T-helper 2 cell (primary cell): ENCODE measurements around the gene CDC16.
"Not testable (repeated sequence)": the region's sequence is repeated elsewhere in the genome, so short reads cannot be mapped to it uniquely, and the experiment has no call there.

Experiments
- DNase-seq, 5 experiments: peaks; one replicate each; pipeline versions ENCODE4 v3.0.0 to v3.0.0-alpha.2; 2012 to 2022

The CDC16 gene

DNA sequence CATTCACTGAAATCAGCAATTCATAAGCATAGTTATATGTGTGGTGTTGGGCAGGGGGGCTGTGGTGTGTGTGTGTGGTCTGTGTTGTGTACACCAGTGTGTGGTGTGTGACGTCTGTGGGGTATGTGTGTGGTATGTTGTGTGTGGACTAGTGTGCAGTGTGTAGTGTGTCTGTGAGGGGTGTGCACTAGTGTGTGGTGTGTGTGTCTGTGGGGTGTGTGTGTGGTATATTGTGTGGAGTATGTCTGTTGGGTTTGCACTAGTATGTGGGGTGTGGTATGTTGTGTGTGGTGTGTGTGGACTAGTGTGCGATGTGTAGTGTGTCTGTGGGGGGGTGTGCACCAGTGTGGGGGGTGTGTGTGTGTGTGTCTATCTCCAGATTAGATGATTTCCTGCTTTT is 7.2 kb upstream of the CDC16 start:
- peak in 1 of 5 experiments; percentile 26 for DNase-seq

- no peak for DNase-seq
Measured at GRCh38 chr13:114228176-114228575, 6.5 kb upstream of the CDC16 start.

- DNase-seq, result no peak
Measured at GRCh38 chr13:114229506-114229905, 5.2 kb upstream of the CDC16 start.

- DNase-seq, result no peak
Measured at GRCh38 chr13:114230117-114230516, 4.6 kb upstream of the CDC16 start.

GRCh38 chr13:114230575-114230974 is 4.1 kb upstream of the CDC16 start:
- no peak for DNase-seq

DNA sequence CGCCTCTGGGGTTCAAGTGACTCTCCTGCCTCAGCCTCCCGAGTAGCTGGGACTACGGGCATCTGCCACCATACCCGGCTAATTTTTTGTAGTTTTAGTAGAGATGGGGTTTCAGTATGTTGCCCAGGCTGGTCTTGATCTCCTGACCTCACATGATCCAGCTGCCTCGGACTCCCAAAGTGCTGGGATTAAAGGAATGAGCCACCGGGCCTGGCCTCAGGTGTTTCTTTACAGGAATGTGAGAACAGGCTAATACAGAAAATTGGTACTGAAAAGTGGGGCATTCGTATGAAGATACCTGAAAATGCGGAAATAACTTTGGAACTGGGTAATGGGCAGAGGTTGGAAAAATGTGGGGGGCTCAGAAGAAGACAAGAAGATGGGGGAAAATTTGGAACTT is 2.8 kb upstream of the CDC16 start:
- no peak for DNase-seq

DNA sequence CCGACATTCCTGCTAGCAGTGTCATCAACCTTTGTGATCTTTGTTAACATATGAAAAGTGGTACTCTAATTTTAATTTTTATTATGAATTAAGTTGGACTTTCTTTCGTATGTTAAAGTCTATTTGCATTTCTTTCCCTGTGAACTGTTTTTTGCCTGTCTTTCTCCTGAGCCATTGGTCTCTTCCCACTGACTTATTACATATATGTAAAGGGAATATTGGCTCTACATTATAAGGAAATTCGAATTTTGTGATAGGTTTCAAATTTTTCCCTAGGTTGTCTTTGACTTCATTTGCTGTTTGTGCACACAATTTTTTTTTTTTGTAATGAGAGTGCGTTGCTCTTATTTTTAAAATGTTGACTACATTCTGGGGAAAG is 442 bp upstream of the CDC16 start:
- no peak for DNase-seq

DNA sequence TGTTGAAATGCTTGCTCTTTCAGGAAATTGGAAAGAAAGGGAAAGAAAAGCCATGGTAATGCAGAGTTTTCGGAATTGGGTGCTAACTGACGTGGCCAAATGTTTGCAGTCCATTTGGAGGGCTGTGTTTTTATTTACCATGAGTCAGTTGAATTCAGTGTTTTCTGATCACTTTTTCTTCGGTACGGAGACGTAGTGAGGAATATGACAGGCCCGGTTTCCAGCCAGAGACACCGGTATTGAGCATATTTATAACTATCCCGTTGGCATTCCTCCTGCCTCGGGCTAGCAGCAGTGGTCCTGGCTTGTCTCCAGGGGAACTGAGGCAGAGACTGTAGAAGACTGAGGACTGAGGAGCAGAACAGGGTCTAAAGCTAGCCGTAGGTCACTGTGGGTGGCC is 1.0 kb downstream of the CDC16 start:
- DNase-seq, result no peak

GRCh38 chr13:114236227-114236626 is 1.5 kb downstream of the CDC16 start:
- DNase-seq, result no peak

DNA sequence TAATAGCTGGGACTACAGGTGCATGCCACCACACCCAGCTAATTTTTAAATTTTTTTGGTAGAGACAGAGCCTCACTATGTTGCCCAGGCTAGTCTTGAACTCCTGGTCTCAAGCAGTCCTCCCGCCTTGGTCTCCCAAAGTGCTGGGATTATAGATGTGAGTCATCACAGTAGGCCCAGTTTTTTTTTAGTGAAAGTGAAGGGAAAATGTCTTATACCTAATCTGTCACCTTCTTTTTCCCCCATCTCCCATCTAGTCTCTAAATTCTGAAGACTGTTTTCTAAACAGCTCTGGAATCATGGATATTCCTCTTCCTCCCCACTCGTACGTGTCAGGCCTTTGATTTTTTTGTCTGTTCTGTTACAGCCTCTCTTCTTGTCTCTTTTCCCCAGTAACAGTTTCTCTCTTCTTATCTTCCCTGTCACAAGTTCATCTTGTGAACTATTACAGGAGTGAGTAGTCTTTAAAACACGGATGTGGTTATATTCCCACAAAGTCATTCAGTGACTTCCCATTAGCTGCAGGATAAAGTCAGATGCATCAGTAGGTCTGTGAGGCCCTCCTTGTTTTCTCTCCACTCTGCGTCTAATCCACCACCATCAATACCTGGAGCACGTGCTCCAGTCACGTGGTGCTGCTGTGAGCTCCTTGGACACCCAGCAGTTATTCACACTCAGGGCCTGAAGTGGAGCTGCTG is 2.9 kb downstream of the CDC16 start:
- DNase-seq, result no peak

DNA sequence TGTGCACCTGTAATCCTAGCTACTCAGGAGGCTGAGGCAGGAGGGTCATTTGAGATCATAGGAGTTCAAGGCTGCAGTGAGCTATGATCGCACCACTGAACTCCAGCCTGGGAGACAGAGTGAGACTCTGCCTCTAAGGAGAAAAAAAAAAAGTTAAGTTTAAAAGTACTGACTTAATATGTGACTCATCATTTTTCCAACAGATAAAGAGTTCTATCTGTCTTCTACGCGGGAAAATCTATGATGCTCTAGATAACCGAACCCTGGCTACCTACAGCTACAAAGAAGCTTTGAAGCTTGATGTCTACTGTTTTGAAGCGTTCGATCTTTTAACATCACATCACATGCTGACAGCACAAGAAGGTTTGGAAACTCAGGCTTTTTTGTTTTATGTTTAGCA is 7.2 kb downstream of the CDC16 start:
- DNase-seq, result no peak

DNA sequence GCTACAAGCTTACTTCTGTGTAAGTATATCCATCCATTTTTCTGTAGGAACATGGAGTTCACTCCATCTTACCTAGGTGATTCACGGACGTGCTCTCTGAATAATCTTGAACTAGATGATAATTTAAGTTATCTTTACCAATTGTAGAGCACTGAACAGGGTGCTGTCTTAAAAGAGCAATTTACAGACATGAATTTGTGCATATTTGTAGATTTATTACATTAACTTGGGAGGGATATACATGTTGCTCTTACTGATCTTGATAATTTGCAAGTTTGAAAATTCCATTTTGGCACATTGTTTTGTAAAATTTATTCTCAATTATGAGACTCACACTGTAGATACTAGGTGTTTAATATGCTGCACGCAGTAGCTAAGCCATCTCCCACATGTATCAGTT is 9.3 kb downstream of the CDC16 start:
- DNase-seq, result no peak

- DNase-seq, result peak in 1 of 5 experiments; percentile 27
Measured at GRCh38 chr13:114244637-114245036, 9.9 kb downstream of the CDC16 start.

DNA sequence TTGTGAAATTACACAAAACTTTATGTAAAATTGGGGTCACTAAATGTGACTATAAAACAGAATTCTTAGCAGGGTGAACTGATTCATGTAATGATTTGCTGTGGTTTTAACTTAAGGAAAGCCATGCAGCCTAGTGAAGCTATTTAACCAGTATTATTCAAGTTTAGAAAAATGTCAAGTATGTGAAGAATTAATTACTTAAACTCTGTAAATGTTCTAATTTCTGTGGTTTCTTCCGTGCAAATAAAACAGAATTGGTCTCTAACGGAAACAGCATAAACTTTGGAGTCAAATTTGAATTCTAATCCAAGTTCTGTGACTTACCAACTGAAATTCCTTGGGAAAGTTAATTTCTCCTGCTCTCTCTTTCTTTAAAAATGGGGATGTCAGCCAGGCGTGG is 13.3 kb downstream of the CDC16 start:
- DNase-seq, result no peak

DNA sequence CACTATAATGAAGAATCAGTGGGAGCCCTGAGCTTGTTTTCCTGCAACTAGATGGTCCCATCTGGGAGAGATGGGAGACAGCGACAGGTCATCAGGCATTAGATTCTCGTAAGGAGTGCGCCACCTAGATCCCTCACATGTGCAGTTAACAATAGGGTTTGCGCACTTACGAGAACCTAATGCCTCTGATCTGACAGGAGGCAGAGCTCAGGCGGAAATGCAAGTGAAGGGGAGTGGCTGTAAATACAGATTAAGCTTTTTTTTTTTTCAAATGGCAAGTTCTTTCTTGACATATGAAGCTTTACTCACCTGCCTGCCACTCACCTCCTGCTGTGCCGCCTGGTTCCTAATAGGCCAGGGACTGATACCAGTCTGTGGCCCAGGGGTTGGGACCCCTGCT is 14.4 kb downstream of the CDC16 start:
- DNase-seq, result peak in 1 of 5 experiments; percentile 10

GRCh38 chr13:114251639-114252440 is 17.1 kb downstream of the CDC16 start:
- DNase-seq, result not testable (repeated sequence)

- DNase-seq, result no peak
Measured at GRCh38 chr13:114256547-114256946, 21.9 kb downstream of the CDC16 start.

- no peak for DNase-seq
Measured at GRCh38 chr13:114257014-114257413, 22.3 kb downstream of the CDC16 start.

GRCh38 chr13:114258589-114258988 is 23.9 kb downstream of the CDC16 start:
- DNase-seq, result no peak

DNA sequence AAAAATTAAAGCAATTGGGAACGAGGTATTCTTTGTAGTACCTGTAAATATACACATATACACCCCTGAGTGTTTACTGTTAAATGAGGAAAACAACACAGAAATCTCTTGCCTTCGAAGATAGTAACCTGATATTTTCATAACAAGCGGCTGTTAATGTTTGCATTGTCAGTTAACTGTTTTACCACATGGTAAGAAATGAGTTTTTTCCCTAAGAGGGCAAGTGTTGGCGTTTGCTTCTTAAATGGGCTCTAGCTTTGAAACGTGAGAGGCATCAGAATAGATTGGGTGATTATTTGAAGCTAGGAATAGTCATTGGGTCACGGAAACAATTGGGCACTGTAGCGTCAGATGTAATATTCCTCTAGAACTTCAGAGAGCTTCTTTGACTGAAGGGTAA is 24.7 kb downstream of the CDC16 start:
- no peak for DNase-seq

DNA sequence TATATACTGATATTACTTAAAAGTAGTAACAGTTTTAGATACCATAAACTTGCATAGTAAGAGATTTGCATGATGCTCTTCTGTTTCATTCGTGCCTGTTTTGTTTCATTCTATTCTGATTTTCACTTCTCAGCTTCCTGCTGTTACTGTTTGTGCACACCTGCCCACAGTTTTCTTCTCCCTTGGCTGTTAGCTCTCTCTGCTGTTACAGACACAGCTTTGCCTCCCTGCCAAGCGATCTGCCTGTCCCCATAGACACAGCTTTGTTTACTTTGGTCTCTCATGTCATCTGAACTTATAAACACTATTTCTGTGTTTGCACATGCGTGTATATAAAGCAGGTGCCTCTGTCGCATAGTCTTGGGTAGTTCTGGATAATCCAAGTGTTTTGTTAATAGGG is 25.3 kb downstream of the CDC16 start:
- no peak for DNase-seq

DNA sequence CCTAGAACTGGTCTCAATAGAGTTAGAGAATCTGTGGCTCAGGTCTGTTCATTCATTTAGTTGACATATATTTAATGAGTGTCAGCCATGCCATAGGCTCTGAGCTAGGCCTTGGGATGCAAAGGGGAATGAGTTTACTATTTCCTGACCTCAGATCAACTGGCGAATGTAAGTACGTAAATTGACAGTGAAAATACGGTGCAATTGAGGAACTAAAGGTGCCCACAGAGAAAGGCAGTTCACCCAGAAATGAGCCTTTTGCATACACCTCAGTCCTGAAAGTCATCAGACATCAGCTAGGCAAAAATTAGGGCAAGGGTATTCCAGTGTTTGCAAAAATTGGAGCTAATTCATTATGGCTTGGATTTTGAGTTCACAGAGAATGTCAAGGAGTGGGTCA is 26.1 kb downstream of the CDC16 start:
- DNase-seq, result no peak

DNA sequence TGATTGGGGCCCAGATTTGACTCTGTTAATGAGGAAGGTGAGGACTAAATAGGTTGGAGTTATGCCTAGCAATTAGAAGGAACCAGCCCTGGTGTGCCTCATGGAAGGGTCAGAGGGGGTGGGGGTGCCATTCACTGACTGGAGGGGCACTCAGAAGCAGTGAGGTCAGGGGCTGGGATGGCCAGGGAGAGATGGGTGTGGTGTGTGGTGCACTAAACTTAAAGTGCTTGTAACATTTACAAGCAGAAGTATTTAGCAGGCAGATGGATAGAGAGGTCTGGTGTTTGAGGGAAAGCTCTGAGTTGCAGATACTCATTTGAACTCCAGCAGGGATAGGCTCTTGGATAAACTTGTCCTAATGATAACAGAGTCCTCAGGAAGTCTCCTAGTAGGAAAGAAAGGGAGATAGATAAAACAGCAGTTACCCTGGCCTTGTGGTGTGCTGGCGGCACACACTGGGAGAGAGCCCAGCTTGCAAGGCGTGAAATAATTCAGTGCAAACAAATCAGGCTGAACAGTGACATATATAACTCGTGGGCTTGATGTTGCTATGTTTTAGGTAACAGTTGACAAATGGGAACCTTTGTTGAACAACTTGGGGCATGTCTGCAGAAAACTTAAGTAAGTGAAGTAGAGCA is 26.8 kb downstream of the CDC16 start:
- no peak for DNase-seq

- peak in 2 of 5 experiments; percentile 69 to 75 for DNase-seq
Measured at GRCh38 chr13:114263578-114263977, 28.9 kb downstream of the CDC16 start.
